ENCODE results near the gene C12orf76.

C12orf76 gene

GRCh38 chr12:109997393-109997792 lies 50.9 kb downstream of the C12orf76 start (continued):
- TF ChIP-seq ZNF426 (tag by site-specific recombination; IDR thresholded peaks at IDR 0.05) (no peak), ZNF837 (tag by site-specific recombination; IDR thresholded peaks at IDR 0.05) (no peak)

- no peaks in the 10 kb centered on the region for H3K4me1 ChIP-seq (ENCODE audit: control insufficient read depth, insufficient read depth, low read length)
- ChIA-PET CTCF (no interaction called here), POLR2A (no interaction called here)
- H3K27ac ChIP-seq (ENCODE audit: extremely low read depth, low read depth, low read length): no peak overlapping the region
- peak overlapping the region; percentile 98; the same call in 1 of the 2 replicates for H3K4me3 ChIP-seq (ENCODE audit: low read depth, low read length)
- peaks cover 0 to 4% of the 10 kb centered on the region in 2 experiments; a peak in 2 of 3 replicates for H3K36me3 ChIP-seq (ENCODE audit: control insufficient read depth in 2 of 2, insufficient read depth in 1 of 2, low read length in 2 of 2)
- H3K9me3 ChIP-seq (ENCODE audit: control insufficient read depth, insufficient read depth, low read depth, low read length): no peaks in the 10 kb centered on the region
- TF ChIP-seq PBX3 (CRISPR knock-in tag; IDR thresholded peaks at IDR 0.05) (no peak), OVOL3 (tag by site-specific recombination; IDR thresholded peaks at IDR 0.05) (no peak), ZNF610 (tag by site-specific recombination; IDR thresholded peaks at IDR 0.05; ENCODE audit: borderline replicate concordance) (no peak), ZFHX2 (tag by site-specific recombination; conservative IDR thresholded peaks at IDR 0.05) (no peak), WT1 (tag by site-specific recombination; IDR thresholded peaks at IDR 0.05) (no peak), ZBTB1 (tag by site-specific recombination; IDR thresholded peaks at IDR 0.05) (no peak), MZF1 (tag by site-specific recombination; IDR thresholded peaks at IDR 0.05; ENCODE audit: borderline replicate concordance) (no peak), ZNF24 (tag by site-specific recombination; IDR thresholded peaks at IDR 0.05) (peak; percentile 98), ZNF324 (tag by site-specific recombination; IDR thresholded peaks at IDR 0.05) (0 out of 2 replicates have a peak, but pooled peaks have one; percentile 13), IKZF3 (tag by site-specific recombination; IDR thresholded peaks at IDR 0.05) (no peak), ZNF518A (tag by site-specific recombination; conservative IDR thresholded peaks at IDR 0.05; ENCODE audit: low read depth) (peak; percentile 46; the same call in 1 of the 2 replicates), ZNF660 (tag by site-specific recombination; IDR thresholded peaks at IDR 0.05) (peak; percentile 85), ZNF362 (tag by site-specific recombination; IDR thresholded peaks at IDR 0.05) (no peak), ZBTB20 (tag by site-specific recombination; IDR thresholded peaks at IDR 0.05) (no peak), ZNF350 (tag by site-specific recombination; IDR thresholded peaks at IDR 0.05) (no peak), KLF9 (tag by site-specific recombination; IDR thresholded peaks at IDR 0.05; ENCODE audit: low read depth) (no peak), ZNF777 (tag by site-specific recombination; IDR thresholded peaks at IDR 0.05; ENCODE audit: borderline replicate concordance) (no peak), KLF7 (tag by site-specific recombination; IDR thresholded peaks at IDR 0.05; ENCODE audit: borderline replicate concordance) (no peak), ZSCAN16 (tag by site-specific recombination; IDR thresholded peaks at IDR 0.05) (peak; percentile 72; the same call in 1 of the 2 replicates), ZNF639 (tag by site-specific recombination; IDR thresholded peaks at IDR 0.05) (no peak), ZBTB17 (tag by site-specific recombination; IDR thresholded peaks at IDR 0.05) (0 out of 2 replicates have a peak, but pooled peaks have one; percentile 3), MYNN (tag by site-specific recombination; IDR thresholded peaks at IDR 0.05; ENCODE audit: borderline replicate concordance) (no peak), OSR2 (tag by site-specific recombination; IDR thresholded peaks at IDR 0.05) (no peak), SP2 (tag by site-specific recombination; IDR thresholded peaks at IDR 0.05) (no peak; the same call in 1 of the 2 replicates), ZFP41 (tag by site-specific recombination; IDR thresholded peaks at IDR 0.05; ENCODE audit: borderline replicate concordance) (no peak), ZEB2 (tag by site-specific recombination; IDR thresholded peaks at IDR 0.05) (no peak), ZNF670 (tag by site-specific recombination; IDR thresholded peaks at IDR 0.05; ENCODE audit: low read depth) (no peak)
Measured at GRCh38 chr12:109996483-109996853, 51.9 kb downstream of the C12orf76 start.
